Endodermal cell (in vitro differentiated cells): ENCODE data around the gene LRRC36. TPM values are rescaled to one million over a fixed set of nuclear protein-coding genes. Genes with fewer than 3 reads are reported as not detected.
A peak's percentile ranks its signal among the peaks of the same experiment; 100 is the strongest.

Source experiments
- DNase-seq: peaks from one replicate; pipeline ENCODE4 v3.0.0-alpha.2; 2017
- H3K27ac ChIP-seq: 2 replicates; pipeline ENCODE4 v1.5.1; 2013; ENCODE audit warnings: mild to moderate bottlenecking, low read depth, low read length, moderate library complexity
- H3K27me3 ChIP-seq: 2 replicates; pipeline ENCODE4 v1.6.1; 2013; ENCODE audit warnings: mild to moderate bottlenecking, low read length, moderate library complexity; ENCODE audit not compliant: insufficient read depth, control insufficient read depth, poor library complexity, severe bottlenecking
- H3K36me3 ChIP-seq: 2 replicates; pipeline ENCODE4 v1.7.0; 2013; ENCODE audit warnings: mild to moderate bottlenecking, low read length, moderate library complexity; ENCODE audit not compliant: control insufficient read depth, insufficient read depth
- H3K4me1 ChIP-seq: one replicate; pipeline ENCODE4 v1.7.0; 2013; ENCODE audit warnings: low read length; ENCODE audit not compliant: control insufficient read depth, insufficient read depth
- H3K4me3 ChIP-seq: 2 replicates; pipeline ENCODE4 v1.5.1; 2013; ENCODE audit warnings: mild to moderate bottlenecking, low read length, moderate library complexity
- H3K9ac ChIP-seq: 2 replicates; pipeline ENCODE4 v1.6.1; 2013; ENCODE audit warnings: mild to moderate bottlenecking, low read length, moderate library complexity; ENCODE audit not compliant: poor library complexity, severe bottlenecking; ENCODE audit errors: extremely low read depth
- H3K9me3 ChIP-seq: 2 replicates; pipeline ENCODE4 v1.6.1; 2013; ENCODE audit warnings: mild to moderate bottlenecking, low read length, moderate library complexity; ENCODE audit not compliant: control insufficient read depth
- H3K27ac Mint-ChIP-seq: 2 replicates; pipeline ENCODE4 v1.8.0; 2020; ENCODE audit warnings: mixed read lengths
- H3K27me3 Mint-ChIP-seq: 2 replicates; pipeline ENCODE4 v1.8.0; 2021; ENCODE audit warnings: mild to moderate bottlenecking, mixed read lengths; ENCODE audit not compliant: insufficient read depth
- H3K36me3 Mint-ChIP-seq: 2 replicates; pipeline ENCODE4 v1.8.0; 2020; ENCODE audit warnings: low read depth, mixed read lengths
- H3K4me1 Mint-ChIP-seq: 2 replicates; pipeline ENCODE4 v1.8.0; 2020; ENCODE audit warnings: mixed read lengths
- H3K4me3 Mint-ChIP-seq: 2 replicates; pipeline ENCODE4 v1.8.0; 2020; ENCODE audit warnings: mild to moderate bottlenecking, moderate library complexity, mixed read lengths
- H3K9me3 Mint-ChIP-seq: 2 replicates; pipeline ENCODE4 v1.8.0; 2020; ENCODE audit warnings: mild to moderate bottlenecking, mixed read lengths
- CTCF ChIP-seq: fragments of 200-600 bp; sonication (generic); conservative IDR thresholded peaks from 2 replicates; pipeline ENCODE4 v1.5.0; 2021; ENCODE audit warnings: antibody characterized with exemption, mild to moderate bottlenecking
- WGBS, 2 experiments: methylation state at CpG; one replicate each; pipeline versions ENCODE4 v1.1.5 to v1.1.7; 2013; ENCODE audit warnings: missing lambda C conversion rate in 2 of 2, mixed read lengths in 1 of 2; ENCODE audit not compliant: insufficient coverage in 1 of 2, insufficient read length in 1 of 2; 5-methylcytosine and 5-hydroxymethylcytosine counted together
- total RNA-seq, 2 donors: library from RNA; stranded (reverse); fragmentation: NEBNext Ultra II Directional in 1 of 2; extraction: Animal tissue kit (Norgen Biotek cat#: 25700) in 1 of 2; gene quantifications; 2 replicates in 1 of 2; 3 replicates in 1 of 2; pipeline ENCODE4 v1.2.1, GENCODE V29; 2021

Gene LRRC36
- total RNA-seq, 2 donors from 2014 or later = 0.73 TPM; not detected in 1

- no peak overlapping the region for H3K4me3 ChIP-seq
- Mint-ChIP-seq H3K4me1 (peaks cover 16% of the 10 kb centered on the region), H3K27me3 (peaks cover 4% of the 10 kb centered on the region), H3K36me3 (no peaks in the 10 kb centered on the region), H3K27ac (no peak overlapping the region), H3K4me3 (no peak overlapping the region), H3K9me3 (peaks cover 3% of the 10 kb centered on the region)
- H3K27ac ChIP-seq = no peak overlapping the region
- TF ChIP-seq CTCF = no peak
- no peaks in the 10 kb centered on the region for H3K4me1 ChIP-seq
- no peaks in the 10 kb centered on the region for H3K9me3 ChIP-seq
- H3K36me3 ChIP-seq = no peaks in the 10 kb centered on the region
- no peaks in the 10 kb centered on the region for H3K27me3 ChIP-seq
- H3K9ac ChIP-seq = no peak overlapping the region
- DNase-seq = no peak
- WGBS, 2 experiments = 90 to 100% methylated on average over 1 to 2 of the region's 2 CpGs
Measured at GRCh38 chr16:67417333-67418061, 90.9 kb downstream of the LRRC36 start.

- Mint-ChIP-seq H3K4me1 (peaks cover 20% of the 10 kb centered on the region), H3K27me3 (peaks cover 4% of the 10 kb centered on the region), H3K4me3 (no peak overlapping the region), H3K9me3 (peaks cover 3% of the 10 kb centered on the region), H3K36me3 (no peaks in the 10 kb centered on the region), H3K27ac (no peak overlapping the region)
- Histone ChIP-seq H3K4me1 (peaks cover 9% of the 10 kb centered on the region), H3K27ac (no peak overlapping the region), H3K9ac (no peak overlapping the region), H3K9me3 (no peaks in the 10 kb centered on the region), H3K27me3 (no peaks in the 10 kb centered on the region), H3K36me3 (no peaks in the 10 kb centered on the region), H3K4me3 (no peak overlapping the region)
- no peak for TF ChIP-seq CTCF
- WGBS, 2 experiments = 95 to 100% methylated on average over 2 to 3 of the region's 3 CpGs
- DNase-seq = no peak
Measured at GRCh38 chr16:67419502-67419901, 92.9 kb downstream of the LRRC36 start.

- H3K27ac Mint-ChIP-seq = no peak overlapping the region
- TF ChIP-seq CTCF = peak; percentile 41
- no peaks in the 10 kb centered on the region for H3K27me3 ChIP-seq
- H3K9me3 ChIP-seq = no peaks in the 10 kb centered on the region
- H3K4me1 Mint-ChIP-seq = peaks cover 22% of the 10 kb centered on the region
- H3K9ac ChIP-seq = no peak overlapping the region
- H3K36me3 ChIP-seq = no peaks in the 10 kb centered on the region
- no peak overlapping the region for H3K4me3 Mint-ChIP-seq
- H3K9me3 Mint-ChIP-seq = peaks cover 3% of the 10 kb centered on the region
- H3K27ac ChIP-seq = no peak overlapping the region
- H3K36me3 Mint-ChIP-seq = no peaks in the 10 kb centered on the region
- peaks cover 14% of the 10 kb centered on the region for H3K4me1 ChIP-seq
- 71 to 97% methylated on average over 1 to 3 of the region's 3 CpGs for WGBS, 2 experiments
- peaks cover 4% of the 10 kb centered on the region for H3K27me3 Mint-ChIP-seq
- DNase-seq = no peak
- H3K4me3 ChIP-seq = no peak overlapping the region
Measured at GRCh38 chr16:67419931-67420330, 93.3 kb downstream of the LRRC36 start.
